ENCODE results near the gene KIAA1958. TPM values are rescaled to one million over a fixed set of nuclear protein-coding genes. Genes with fewer than 3 reads are reported as not detected.

Gene KIAA1958
- total and polyA plus RNA-seq, 2 experiments from 2014 or later, result 9.4 to 41.7 TPM

DNA sequence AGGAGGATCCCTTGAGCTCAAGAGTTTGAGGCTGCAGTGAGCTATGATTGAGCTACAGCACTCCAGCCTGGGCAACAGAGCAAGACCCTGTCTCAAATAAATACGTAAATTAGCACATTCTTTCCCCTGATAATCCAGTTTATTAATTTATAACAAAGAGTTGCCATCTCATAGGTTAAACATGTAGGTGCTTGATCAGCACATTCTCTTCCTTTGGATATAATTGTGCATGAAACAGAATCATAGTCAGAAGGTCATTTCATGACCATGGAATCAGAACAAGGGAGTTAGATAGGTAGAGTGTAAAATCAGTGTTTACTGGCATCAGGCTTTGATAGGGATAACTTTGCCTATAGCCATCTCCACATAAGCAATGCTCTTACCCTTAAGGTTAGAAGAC lies 43.0 kb upstream of the KIAA1958 start (continued):
- TF ChIP-seq CTCF (conservative IDR thresholded peaks at IDR 0.05; ENCODE audit: low read depth in 2 of 2) (no peak), POLR2AphosphoS5 (IDR thresholded peaks at IDR 0.05; ENCODE audit: low read depth) (no peak)

DNA sequence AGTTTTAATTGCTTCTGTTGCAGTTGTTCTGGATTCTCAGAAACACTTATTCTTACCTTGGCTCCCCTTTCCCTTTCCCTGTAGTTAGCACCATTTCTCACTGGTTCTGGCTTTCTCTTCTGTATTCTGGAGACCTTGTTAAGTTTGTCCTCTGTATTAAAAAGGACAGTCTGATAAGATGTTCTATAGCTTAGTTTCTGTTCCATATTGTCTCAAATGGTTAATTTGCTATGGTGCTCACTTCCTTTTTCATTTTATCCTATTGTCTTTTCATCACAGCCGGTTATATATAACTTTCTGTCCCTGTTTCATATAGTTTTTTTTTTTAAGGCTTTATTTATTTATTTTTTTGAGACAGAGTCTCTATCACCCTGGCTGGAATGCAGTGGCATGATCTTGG lies 41.4 kb upstream of the KIAA1958 start:
- no peaks in the 10 kb centered on the region for H3F3A ChIP-seq (replicated peaks; ENCODE audit: low read depth)
- H3K36me3 Mint-ChIP-seq (ENCODE audit: low read depth), result no peaks in the 10 kb centered on the region
- DNase-seq (ENCODE audit: low spot score), result no peak
- H3K36me3 ChIP-seq (ENCODE audit: insufficient read depth), result no peaks in the 10 kb centered on the region
- H3K4me2 ChIP-seq, result no peak overlapping the region
- H3K27ac ChIP-seq (ENCODE audit: low read depth), result no peak overlapping the region
- H3K4me1 Mint-ChIP-seq, result no peaks in the 10 kb centered on the region
- H3K27ac Mint-ChIP-seq, result no peak overlapping the region
- H3K9me2 ChIP-seq (ENCODE audit: insufficient read depth), result no peaks in the 10 kb centered on the region
- H3K4me1 ChIP-seq (ENCODE audit: insufficient read depth), result no peaks in the 10 kb centered on the region
- H3K4me3 ChIP-seq, result no peak overlapping the region
- no peak for ATAC-seq
- H3K4me3 Mint-ChIP-seq, result no peak overlapping the region
- H3K27me3 Mint-ChIP-seq (ENCODE audit: insufficient read depth, low read depth, poor library complexity), result no peaks in the 10 kb centered on the region
- no peaks in the 10 kb centered on the region for H4K20me1 ChIP-seq (replicated peaks; ENCODE audit: insufficient read depth)
- H2AFZ ChIP-seq, result no peak overlapping the region
- H3K79me2 ChIP-seq (replicated peaks; ENCODE audit: insufficient read depth), result no peaks in the 10 kb centered on the region
- H3K27me3 ChIP-seq (ENCODE audit: insufficient read depth), result no peaks in the 10 kb centered on the region
- no peaks in the 10 kb centered on the region for H3K9me3 Mint-ChIP-seq
- TF ChIP-seq ZNF331 (CRISPR knock-in tag; IDR thresholded peaks at IDR 0.05; ENCODE audit: low read depth) (no peak), JUNB (IDR thresholded peaks at IDR 0.05; ENCODE audit: unreplicated experiment) (no peak), CREB1 (CRISPR knock-in tag; IDR thresholded peaks at IDR 0.05; ENCODE audit: low read depth) (no peak), NANOG (IDR thresholded peaks at IDR 0.05; ENCODE audit: borderline replicate concordance) (no peak), ZNF114 (CRISPR knock-in tag; IDR thresholded peaks at IDR 0.05) (no peak), EZH2phosphoT487 (IDR thresholded peaks at IDR 0.05; ENCODE audit: unreplicated experiment) (no peak), STAT1 (IDR thresholded peaks at IDR 0.05; ENCODE audit: unreplicated experiment) (no peak), REST (IDR thresholded peaks at IDR 0.05; ENCODE audit: unreplicated experiment) (no peak), EZH2 (IDR thresholded peaks at IDR 0.05; ENCODE audit: low read depth, unreplicated experiment) (no peak), ZNF462 (CRISPR knock-in tag; IDR thresholded peaks at IDR 0.05) (no peak), POLR2AphosphoS5 (IDR thresholded peaks at IDR 0.05; ENCODE audit: low read depth) (no peak)
- TF ChIP-seq, protein P1, sequence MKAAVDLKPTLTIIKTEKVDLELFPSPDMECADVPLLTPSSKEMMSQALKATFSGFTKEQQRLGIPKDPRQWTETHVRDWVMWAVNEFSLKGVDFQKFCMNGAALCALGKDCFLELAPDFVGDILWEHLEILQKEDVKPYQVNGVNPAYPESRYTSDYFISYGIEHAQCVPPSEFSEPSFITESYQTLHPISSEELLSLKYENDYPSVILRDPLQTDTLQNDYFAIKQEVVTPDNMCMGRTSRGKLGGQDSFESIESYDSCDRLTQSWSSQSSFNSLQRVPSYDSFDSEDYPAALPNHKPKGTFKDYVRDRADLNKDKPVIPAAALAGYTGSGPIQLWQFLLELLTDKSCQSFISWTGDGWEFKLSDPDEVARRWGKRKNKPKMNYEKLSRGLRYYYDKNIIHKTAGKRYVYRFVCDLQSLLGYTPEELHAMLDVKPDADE (IDR thresholded peaks at IDR 0.05), result no peak
